Activated B cell treated with CpG ODN at 0.5 μM for 24 hours (primary cell): Measurements from ENCODE around the gene LAMC1. TPM values are rescaled to one million over a fixed set of nuclear protein-coding genes. Genes with fewer than 3 reads are reported as not detected.

Source experiments
- ATAC-seq: fragments of 200-7000 bp; cut with Tn5 transposase; one replicate; pipeline ENCODE4 v1.10.0; 2021; ENCODE audit warnings: low read depth, mild to moderate bottlenecking, moderate library complexity
- CTCF ChIA-PET: fragments of 350-600 bp; sonication (Branson Sonifier 250); formaldehyde crosslinking; loops from one replicate; lab custom pipeline; 2021; ENCODE audit warnings: antibody characterized with exemption; lab: Charles Lee
- POLR2A ChIA-PET: fragments of 350-600 bp; sonication (Branson Sonifier 250); formaldehyde crosslinking; loops from one replicate; lab custom pipeline; 2021; ENCODE audit warnings: antibody characterized with exemption; lab: Charles Lee
- DNase-seq: peaks from one replicate; pipeline ENCODE4 v3.0.0; 2022
- H3K27ac Mint-ChIP-seq: one replicate; pipeline ENCODE4 v1.8.0; 2020; ENCODE audit warnings: mixed read lengths
- H3K27me3 Mint-ChIP-seq: one replicate; pipeline ENCODE4 v1.8.0; 2021; ENCODE audit warnings: mixed read lengths
- H3K36me3 Mint-ChIP-seq: one replicate; pipeline ENCODE4 v1.8.0; 2021; ENCODE audit warnings: low read depth, mixed read lengths
- H3K4me1 Mint-ChIP-seq: one replicate; pipeline ENCODE4 v1.8.0; 2021; ENCODE audit warnings: mixed read lengths
- H3K4me3 Mint-ChIP-seq: one replicate; pipeline ENCODE4 v1.8.0; 2020; ENCODE audit warnings: mild to moderate bottlenecking, mixed read lengths
- H3K9me3 Mint-ChIP-seq: one replicate; pipeline ENCODE4 v1.8.0; 2020; ENCODE audit warnings: mixed read lengths
- CTCF ChIP-seq: fragments of 200-600 bp; IDR thresholded peaks from one replicate; pipeline ENCODE4 v1.8.0; 2022; ENCODE audit warnings: antibody characterized with exemption, mild to moderate bottlenecking
- intact Hi-C: fragments of 100-400 bp; cut with micrococcal nuclease; formaldehyde crosslinking; loops from one replicate; pipeline ENCODE4 v1.15.1; 2024
- total RNA-seq: library from RNA; stranded (reverse); gene quantifications from 2 replicates; pipeline ENCODE4 v1.2.3, GENCODE V29; 2022

The LAMC1 gene
- total RNA-seq, 1 donor from 2014 or later: 31.8 TPM

- H3K27me3 Mint-ChIP-seq: no peaks in the 10 kb centered on the region
- ChIA-PET POLR2A (no interaction called here), CTCF (no interaction called here)
- intact Hi-C loops: no loop called here
- no peak for TF ChIP-seq CTCF
- no peak for DNase-seq
- H3K9me3 Mint-ChIP-seq: no peaks in the 10 kb centered on the region
- H3K36me3 Mint-ChIP-seq: no peaks in the 10 kb centered on the region
- H3K4me1 Mint-ChIP-seq: peaks cover 20% of the 10 kb centered on the region
- ATAC-seq: no peak
- H3K4me3 Mint-ChIP-seq: no peak overlapping the region
- no peak overlapping the region for H3K27ac Mint-ChIP-seq
These were observed 63.8 kb downstream of the LAMC1 start for GRCh38 chr1:183087001-183087400.

GRCh38 chr1:183089025-183089639 is 65.9 kb downstream of the LAMC1 start:
- ATAC-seq (no peak), DNase-seq (no peak)
- Mint-ChIP-seq H3K36me3 (no peaks in the 10 kb centered on the region), H3K27me3 (no peaks in the 10 kb centered on the region), H3K4me3 (no peak overlapping the region), H3K27ac (no peak overlapping the region), H3K4me1 (peaks cover 20% of the 10 kb centered on the region), H3K9me3 (no peaks in the 10 kb centered on the region)
- no peak for TF ChIP-seq CTCF
- ChIA-PET POLR2A (no interaction called here), CTCF (interaction anchor here (1.0 kb wide), 1 partner anchor 12 kb away, joined by 3 read pairs; no protein-coding TSS in a partner anchor)
- intact Hi-C loops: loop anchor here (2.0 kb wide), 1 partner anchor 18 kb away; no protein-coding TSS in a partner anchor

GRCh38 chr1:183090391-183091006 is 67.3 kb downstream of the LAMC1 start:
- no peak for ATAC-seq
- no peak overlapping the region for H3K4me3 Mint-ChIP-seq
- H3K36me3 Mint-ChIP-seq: no peaks in the 10 kb centered on the region
- peaks cover 8% of the 10 kb centered on the region for H3K4me1 Mint-ChIP-seq
- H3K27me3 Mint-ChIP-seq: no peaks in the 10 kb centered on the region
- no peak for TF ChIP-seq CTCF
- no peaks in the 10 kb centered on the region for H3K9me3 Mint-ChIP-seq
- H3K27ac Mint-ChIP-seq: no peak overlapping the region
- DNase-seq: no peak
- CTCF ChIA-PET: interaction anchor here (0.6 kb wide), 1 partner anchor 125 kb away, joined by 3 read pairs; no protein-coding TSS in a partner anchor
- intact Hi-C loops: no loop called here
- POLR2A ChIA-PET: no interaction called here

- POLR2A ChIA-PET: no interaction called here
- Mint-ChIP-seq H3K36me3 (no peaks in the 10 kb centered on the region), H3K9me3 (no peaks in the 10 kb centered on the region), H3K4me1 (peaks cover 5% of the 10 kb centered on the region), H3K27ac (no peak overlapping the region), H3K4me3 (no peak overlapping the region), H3K27me3 (no peaks in the 10 kb centered on the region)
- no peak for TF ChIP-seq CTCF
- DNase-seq (no peak), ATAC-seq (no peak)
- intact Hi-C loops: no loop called here
- CTCF ChIA-PET: no interaction called here
These were observed 68.0 kb downstream of the LAMC1 start for GRCh38 chr1:183091181-183091580.

GRCh38 chr1:183092350-183092749 is 69.1 kb downstream of the LAMC1 start:
- peaks cover 5% of the 10 kb centered on the region for H3K4me1 Mint-ChIP-seq
- TF ChIP-seq CTCF: no peak
- CTCF ChIA-PET: no interaction called here
- POLR2A ChIA-PET: no interaction called here
- H3K4me3 Mint-ChIP-seq: no peak overlapping the region
- no peak for ATAC-seq
- no peaks in the 10 kb centered on the region for H3K36me3 Mint-ChIP-seq
- intact Hi-C loops: no loop called here
- no peak for DNase-seq
- H3K27ac Mint-ChIP-seq: no peak overlapping the region
- H3K9me3 Mint-ChIP-seq: no peaks in the 10 kb centered on the region
- H3K27me3 Mint-ChIP-seq: no peaks in the 10 kb centered on the region
